Daoy (cell line): ENCODE data around the gene CD2AP. TPM values are rescaled to one million over a fixed set of nuclear protein-coding genes. Genes with fewer than 3 reads are reported as not detected.
"Not testable (repeated sequence)": the region's sequence is repeated elsewhere in the genome, so short reads cannot be mapped to it uniquely, and the experiment has no call there.

Experiments
- DNase-seq: peaks from one replicate; pipeline ENCODE4 v3.0.0-alpha.2; 2015; ENCODE audit warnings: low read depth
- total RNA-seq: library from RNA; depleted of rRNA; stranded (reverse); fragments of >200 nt; shearing (Covaris generic); gene quantifications from 2 replicates; pipeline ENCODE4 v1.2.3, GENCODE V29; 2014; rRNA removed

CD2AP gene
- 53.8 and 61.6 TPM in 2 replicates for total RNA-seq

DNA sequence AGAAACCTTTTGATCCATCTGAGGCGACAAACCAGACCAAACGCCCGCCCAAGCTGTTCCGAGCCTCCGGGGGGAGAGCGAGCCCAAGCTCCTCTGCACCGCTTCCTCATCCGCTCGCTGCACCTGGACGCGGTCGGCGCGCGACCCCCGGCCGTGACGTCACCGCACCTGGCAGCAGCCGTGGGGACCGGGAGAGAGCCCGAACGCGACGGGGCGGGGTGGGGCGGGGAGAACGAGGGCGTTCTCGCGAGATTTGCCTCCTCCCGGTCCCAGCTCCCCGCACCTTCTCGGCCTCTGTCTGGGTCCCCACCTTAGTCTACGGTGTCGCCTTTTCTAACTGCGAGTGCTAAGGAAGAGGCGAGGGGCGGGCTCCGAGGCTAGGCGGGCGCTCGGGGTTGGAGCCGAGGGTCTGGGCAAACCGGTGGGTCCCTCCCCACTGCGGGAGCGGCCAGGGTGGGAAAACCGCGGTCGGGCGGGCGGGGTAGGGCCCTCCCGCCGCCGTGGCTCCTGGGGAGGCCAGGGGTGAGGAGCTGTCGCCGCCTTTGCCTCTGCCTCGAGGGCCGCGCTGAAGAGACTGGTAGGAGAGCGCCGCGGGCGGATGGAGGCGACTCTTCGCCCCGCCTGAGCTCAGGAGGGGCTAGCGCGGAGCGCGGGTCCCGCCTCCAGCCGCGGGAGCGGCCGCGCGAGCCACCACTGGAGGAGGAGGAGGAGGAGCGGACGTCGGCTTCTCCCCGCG lies at the start of gene CD2AP:
TSS of gene CD2AP (plus strand) at position 293 of the 736 bp plus-strand sequence. CDS start 456 bp downstream, outside the sequence.
- DNase-seq = peak; percentile 94

- DNase-seq = no peak
These were observed 49.3 kb upstream of the CD2AP start for GRCh38 chr6:47428288-47428687.

DNA sequence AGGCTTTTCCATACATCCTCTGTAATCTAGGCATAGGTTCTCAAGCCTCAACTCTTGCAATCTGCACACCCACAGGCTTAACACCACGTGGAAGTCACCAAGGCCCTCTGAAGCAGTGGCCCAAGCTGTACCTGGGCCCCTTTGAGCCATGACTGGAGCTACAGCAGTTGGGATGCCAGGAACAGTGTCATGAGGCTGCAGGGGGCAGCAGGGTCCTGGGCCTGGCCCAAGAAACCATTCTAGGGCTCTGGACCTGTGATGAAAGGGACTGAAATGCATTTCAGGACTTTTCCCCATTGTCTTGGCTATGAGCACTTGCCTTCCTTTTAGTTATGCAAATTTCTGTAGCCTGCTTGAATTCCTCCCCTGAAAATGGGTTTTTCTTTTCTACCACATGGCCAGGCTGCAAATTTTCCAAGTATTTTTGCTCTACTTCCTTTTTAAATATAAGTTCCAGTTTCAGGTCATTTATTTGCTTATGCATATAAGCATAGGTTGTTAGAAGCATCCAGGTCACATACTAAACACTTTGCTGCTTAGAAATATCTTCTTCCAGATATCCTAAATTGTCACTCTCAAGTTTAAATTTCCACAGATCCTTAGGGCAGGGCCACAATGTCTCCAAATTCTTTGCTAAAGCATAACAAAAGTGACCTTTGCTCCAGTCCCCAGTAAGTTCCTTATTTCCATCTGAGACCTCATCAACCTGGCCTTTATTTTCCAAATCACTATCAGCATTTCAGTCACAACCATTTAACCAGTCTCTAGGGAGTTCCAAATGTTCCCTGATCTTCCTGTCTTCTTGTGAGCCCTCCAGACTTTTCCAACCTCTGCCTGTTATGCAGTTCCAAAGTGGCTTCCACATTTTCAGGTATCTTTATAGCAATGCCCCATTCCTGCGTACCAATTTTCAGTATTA lies 48.6 kb upstream of the CD2AP start:
- no peak for DNase-seq

DNA sequence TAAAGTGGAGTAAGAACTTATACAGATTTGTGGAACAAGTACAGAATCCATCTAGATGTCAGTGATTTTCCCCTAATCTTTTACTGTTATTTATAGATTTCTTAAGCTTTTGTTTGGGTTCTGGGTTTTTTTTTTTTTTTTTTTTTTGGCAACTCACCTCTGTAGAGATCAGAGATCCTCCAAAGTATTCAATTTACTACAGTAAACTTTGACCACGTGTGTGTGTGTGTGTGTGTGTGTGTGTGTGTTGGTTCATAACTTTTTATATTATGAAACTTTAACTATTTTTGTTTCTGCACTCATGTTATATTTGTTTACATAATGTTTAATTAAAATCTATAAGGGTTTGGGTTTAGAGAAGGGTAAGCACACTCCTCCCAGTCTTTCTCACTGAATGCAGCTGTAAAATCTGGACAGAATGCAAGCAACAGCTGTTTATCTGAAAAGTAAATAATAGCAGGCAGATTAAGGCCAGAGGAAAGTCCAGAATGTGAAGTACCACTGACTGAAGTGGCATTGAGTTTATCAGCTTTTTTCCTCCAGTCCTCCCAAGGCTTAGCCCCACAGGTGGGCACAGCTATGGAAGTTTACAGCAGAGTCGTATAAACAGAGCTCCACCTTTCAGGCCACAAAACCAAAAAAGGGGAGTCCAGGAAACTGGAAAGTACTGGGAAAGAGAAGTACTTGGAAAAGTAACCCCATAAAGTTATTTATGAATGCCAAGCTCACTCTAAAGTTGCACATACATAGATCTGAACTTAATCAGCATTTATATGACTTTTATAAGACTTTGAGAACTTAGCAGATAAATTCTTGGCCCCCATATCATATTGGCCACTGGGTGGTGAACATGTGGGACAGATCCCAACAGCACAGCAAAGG lies 43.0 kb upstream of the CD2AP start:
- DNase-seq = no peak

DNA sequence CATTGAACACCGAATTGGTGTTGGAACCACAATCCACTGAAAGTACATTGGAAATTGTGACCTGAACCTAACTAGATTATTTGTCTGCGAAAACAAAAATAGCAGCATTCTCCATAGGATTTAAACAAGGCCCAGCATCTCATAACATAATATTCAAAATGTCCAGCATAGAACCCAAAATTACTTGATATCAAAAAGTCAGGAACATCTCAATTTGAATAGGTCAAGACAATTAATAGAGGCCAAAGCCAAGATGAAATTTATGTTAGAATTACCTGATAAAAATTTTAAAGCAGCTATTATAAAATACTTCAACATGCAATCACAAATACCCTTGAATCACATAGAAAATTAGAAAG lies 42.4 kb upstream of the CD2AP start:
- no peak for DNase-seq

DNA sequence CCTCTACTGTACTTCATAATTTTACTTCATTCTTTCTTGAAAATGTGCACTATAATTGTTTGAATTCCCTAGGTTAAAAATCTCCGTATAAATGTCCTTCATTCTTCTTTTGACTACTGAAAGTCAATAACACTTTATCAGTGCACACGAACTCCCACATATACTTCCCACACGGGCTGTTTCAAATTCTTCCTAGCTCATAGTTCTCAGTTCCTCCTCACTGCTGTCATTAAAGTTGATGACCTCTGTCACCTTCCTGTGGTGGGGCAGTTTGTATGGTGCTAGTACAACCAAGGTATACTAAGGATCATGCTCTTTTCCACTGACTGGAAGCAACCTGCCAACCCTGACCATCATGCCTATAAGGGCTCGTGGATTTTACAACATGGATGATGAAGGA lies 40.0 kb upstream of the CD2AP start:
- DNase-seq = no peak

DNA sequence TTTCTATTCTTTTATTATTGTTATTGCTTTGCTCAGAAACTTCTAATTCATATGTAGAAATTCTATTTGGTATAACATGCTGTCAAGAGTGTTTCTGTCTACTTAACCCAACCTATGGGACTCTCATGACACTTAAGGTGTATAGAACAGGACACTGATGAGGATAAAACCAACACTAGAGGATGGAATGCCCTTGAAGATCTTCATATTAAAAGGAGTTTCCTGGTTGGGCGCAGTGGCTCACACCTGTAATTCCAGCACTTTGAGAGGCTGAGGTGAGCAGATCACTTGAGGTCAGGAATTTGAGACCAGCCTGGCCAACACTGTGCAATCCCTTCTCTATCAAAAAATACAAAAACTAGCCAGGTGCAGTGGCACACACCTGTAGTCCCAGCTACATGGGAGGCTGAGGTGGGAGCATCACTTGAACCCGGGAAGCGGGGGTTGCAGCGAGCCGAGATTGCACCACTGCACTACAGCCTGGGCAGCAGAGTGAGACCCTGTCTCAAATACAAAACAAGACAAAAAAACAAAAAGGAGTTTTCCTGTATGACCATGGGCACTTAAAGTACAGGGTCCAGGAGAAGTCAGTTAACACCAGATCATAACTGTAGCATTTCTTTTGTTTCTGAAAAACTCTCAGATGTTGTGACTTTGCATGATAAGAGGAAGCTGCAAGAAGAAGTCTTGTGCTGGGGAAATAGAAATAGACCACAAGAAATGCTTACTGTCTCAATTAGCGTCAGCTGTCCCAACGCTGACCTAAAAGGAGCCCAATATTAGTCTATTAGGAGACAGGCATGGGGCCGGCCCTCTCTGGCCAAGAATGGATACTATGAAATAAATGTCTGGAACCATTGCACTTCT lies 38.9 kb upstream of the CD2AP start:
- no peak for DNase-seq

DNA sequence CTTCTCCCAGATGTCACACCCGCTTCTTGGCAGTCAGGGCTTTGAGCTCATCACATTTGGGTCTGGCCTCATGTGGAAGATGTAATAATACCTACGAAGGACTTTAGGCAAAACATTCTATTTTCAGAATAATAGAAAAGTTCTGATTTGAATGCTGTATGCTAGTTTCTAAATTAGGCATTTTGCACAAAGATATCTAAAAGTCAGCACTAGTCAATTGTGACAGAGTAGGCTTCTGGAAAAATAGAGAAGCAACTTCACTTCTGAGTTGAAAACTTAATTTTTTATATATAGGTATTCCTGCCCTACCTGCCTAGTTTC lies 38.3 kb upstream of the CD2AP start:
- DNase-seq = no peak

DNA sequence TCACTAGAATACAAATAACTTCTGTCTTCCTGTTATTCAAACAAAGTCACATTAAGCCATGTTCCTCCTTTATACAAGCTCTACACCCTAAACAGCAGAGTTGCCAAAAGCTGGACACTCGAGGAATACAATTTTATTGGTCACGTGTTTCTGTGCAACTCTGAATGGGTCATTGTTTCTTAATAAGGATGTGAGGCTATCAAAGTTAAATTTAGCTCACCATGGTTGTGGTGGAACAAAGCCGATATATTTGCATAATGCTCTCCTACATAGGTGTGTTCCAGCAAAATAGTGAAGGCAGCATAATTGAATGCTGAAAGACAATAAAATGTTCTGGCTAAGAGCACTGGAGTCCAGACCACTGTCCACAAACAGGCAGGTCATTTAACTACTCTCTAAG lies 36.9 kb upstream of the CD2AP start:
- no peak for DNase-seq

DNA sequence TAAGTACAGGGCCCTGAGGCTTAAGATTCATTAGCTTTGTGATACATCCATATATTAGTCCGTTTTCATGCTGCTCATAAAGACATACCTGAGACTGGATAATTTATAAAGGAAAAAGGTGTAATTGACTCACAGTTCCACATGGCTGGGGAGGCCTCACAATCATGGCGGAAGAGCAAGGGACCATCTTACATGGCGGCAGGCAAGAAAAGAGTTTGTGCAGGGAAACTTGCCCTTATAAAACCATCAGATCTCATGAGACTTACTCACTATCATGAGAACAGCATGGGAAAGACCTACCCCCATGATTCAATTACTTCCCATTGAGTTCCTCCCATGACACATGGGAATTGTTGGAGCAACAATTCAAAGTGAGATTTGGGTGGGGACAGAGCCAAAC lies 32.6 kb upstream of the CD2AP start:
- not testable (repeated sequence) for DNase-seq

GRCh38 chr6:47446669-47447330 lies 30.8 kb upstream of the CD2AP start:
- no peak for DNase-seq

- no peak for DNase-seq
These were observed 29.9 kb upstream of the CD2AP start for GRCh38 chr6:47447722-47448121.

DNA sequence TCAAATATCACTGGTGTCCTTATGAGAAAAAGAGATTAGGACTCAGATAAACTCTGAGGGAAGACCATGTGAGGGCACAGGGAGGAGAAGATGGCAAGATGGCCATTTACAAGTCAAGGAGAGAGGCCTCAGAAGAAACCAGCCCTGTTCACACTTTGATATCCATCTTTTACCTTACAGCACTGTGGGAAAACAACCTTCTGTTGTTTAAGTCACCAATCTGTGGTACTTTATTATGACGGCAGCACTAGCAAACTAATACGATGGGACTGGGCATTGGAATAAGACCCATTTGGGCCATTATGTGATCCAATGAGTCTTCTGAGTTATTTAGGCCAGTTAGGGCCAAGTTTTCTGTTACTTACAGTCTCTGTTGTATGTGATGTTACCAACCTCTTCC lies 26.4 kb upstream of the CD2AP start:
- no peak for DNase-seq

- no peak for DNase-seq
These were observed 24.7 kb upstream of the CD2AP start for GRCh38 chr6:47452899-47453298.

- DNase-seq = no peak
These were observed 24.1 kb upstream of the CD2AP start for GRCh38 chr6:47453372-47453936.

GRCh38 chr6:47454713-47455396 lies 22.7 kb upstream of the CD2AP start:
- DNase-seq = no peak

- peak; percentile 25 for DNase-seq
These were observed 21.9 kb upstream of the CD2AP start for GRCh38 chr6:47455533-47456209.

DNA sequence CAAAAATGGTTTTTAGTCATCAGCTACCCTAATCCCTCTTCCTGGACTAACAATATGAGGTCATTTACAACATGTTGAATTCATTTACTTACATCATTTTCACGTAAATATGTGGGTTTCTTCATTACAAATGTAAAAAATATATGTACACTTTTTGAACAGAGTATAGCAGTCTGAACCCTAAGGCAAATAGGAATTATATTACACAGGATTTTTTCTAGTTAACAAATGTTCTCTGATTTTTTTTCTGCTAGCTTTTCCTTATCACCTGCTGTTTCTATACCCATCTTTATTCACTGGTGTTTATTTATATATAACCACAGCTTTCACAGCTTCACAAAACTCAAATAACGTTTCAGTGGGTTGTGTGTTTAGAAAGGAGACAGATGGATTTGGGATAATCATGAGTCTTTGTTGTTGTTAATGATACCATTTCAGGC lies 21.0 kb upstream of the CD2AP start:
- no peak for DNase-seq

DNA sequence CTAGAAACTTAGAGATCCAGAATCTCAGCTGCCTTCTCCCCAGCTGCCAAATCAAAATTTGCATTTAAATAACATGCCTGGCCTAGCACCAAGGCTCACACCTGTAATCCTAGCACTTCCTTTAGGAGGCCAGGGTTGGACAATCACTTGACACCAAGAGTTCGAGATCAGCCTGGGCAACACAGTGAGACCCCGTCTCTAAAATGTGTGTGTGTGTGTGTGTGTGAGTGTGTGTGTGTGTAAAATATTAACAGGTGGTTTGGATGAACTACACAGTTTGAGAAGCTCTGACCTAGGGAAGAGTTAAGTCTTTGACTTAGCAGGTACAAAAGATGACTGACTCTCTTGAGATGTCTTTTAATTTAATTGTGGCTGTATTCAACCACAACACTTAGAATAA lies 20.2 kb upstream of the CD2AP start:
- no peak for DNase-seq
